ENCODE measurements around the gene WDR70.
"Not testable (repeated sequence)": the region's sequence is repeated elsewhere in the genome, so short reads cannot be mapped to it uniquely, and the experiment has no call there.

Gene WDR70

GRCh38 chr5:37575541-37576489, 196.7 kb downstream of the WDR70 start:
- TF ChIP-seq CTCF (IDR thresholded peaks at IDR 0.05): no peak
- no peak for DNase-seq (ENCODE audit: low spot score)
- H3K27ac ChIP-seq: no peak overlapping the region
- no peak overlapping the region for H3K4me3 ChIP-seq

GRCh38 chr5:37576552-37576951, 197.4 kb downstream of the WDR70 start:
- no peak overlapping the region for H3K27ac ChIP-seq
- DNase-seq (ENCODE audit: low spot score): no peak
- no peak for TF ChIP-seq CTCF (IDR thresholded peaks at IDR 0.05)
- no peak overlapping the region for H3K4me3 ChIP-seq

GRCh38 chr5:37578176-37578575, 199.1 kb downstream of the WDR70 start:
- TF ChIP-seq CTCF (IDR thresholded peaks at IDR 0.05): no peak
- Histone ChIP-seq H3K4me3 (no peak overlapping the region), H3K27ac (no peak overlapping the region)
- DNase-seq (ENCODE audit: low spot score): no peak

- no peak for DNase-seq (ENCODE audit: low spot score)
- TF ChIP-seq CTCF (IDR thresholded peaks at IDR 0.05): no peak
- Histone ChIP-seq H3K4me3 (no peak overlapping the region), H3K27ac (no peak overlapping the region)
These were observed 201.0 kb downstream of the WDR70 start for GRCh38 chr5:37580106-37580505.

GRCh38 chr5:37582202-37582601, 203.1 kb downstream of the WDR70 start:
- no peak for DNase-seq (ENCODE audit: low spot score)
- Histone ChIP-seq H3K27ac (no peak overlapping the region), H3K4me3 (no peak overlapping the region)

GRCh38 chr5:37593292-37593691, 214.2 kb downstream of the WDR70 start:
- H3K27ac ChIP-seq; DNase-seq (ENCODE audit: low spot score); H3K4me3 ChIP-seq: not testable (repeated sequence)

More at GRCh38 chr5:37582202-37582601, 203.1 kb downstream of the WDR70 start:
- no peak for TF ChIP-seq CTCF (IDR thresholded peaks at IDR 0.05)

- DNase-seq (ENCODE audit: low spot score); H3K27ac ChIP-seq; H3K4me3 ChIP-seq: not testable (repeated sequence)
These were observed 215.7 kb downstream of the WDR70 start for GRCh38 chr5:37594864-37595263.

GRCh38 chr5:37598733-37599132, 219.6 kb downstream of the WDR70 start:
- Histone ChIP-seq H3K4me3 (no peak overlapping the region), H3K27ac (no peak overlapping the region)
- DNase-seq (ENCODE audit: low spot score): no peak
- no peak for TF ChIP-seq CTCF (IDR thresholded peaks at IDR 0.05)

All from coronary artery (tissue), 2 donors.